Measurements from ENCODE around the gene GAS6.

The GAS6 gene

GRCh38 chr13:113833111-113833830 is 30.6 kb downstream of the GAS6 start:
- Histone ChIP-seq H3K9ac (ENCODE audit: low read length) (no peak overlapping the region), H2AFZ (ENCODE audit: low read length) (no peak overlapping the region), H3K27ac (ENCODE audit: low read length) (no peak overlapping the region), H3K79me2 (ENCODE audit: low read length) (peaks cover 77% of the 10 kb centered on the region), H3K4me3 (ENCODE audit: low read length) (no peak overlapping the region), H3K9me2 (replicated peaks; ENCODE audit: insufficient read depth, low read length) (no peaks in the 10 kb centered on the region), H3K36me3 (replicated peaks; ENCODE audit: insufficient read depth, low read length) (peaks cover 19% of the 10 kb centered on the region), H3K4me2 (ENCODE audit: low read depth, low read length) (no peak overlapping the region), H3K4me1 (ENCODE audit: low read length) (0 out of 2 replicates have a peak, but pooled peaks cover 6% of the 10 kb centered on the region), H3K27me3 (replicated peaks; ENCODE audit: insufficient read depth, low read length) (no peaks in the 10 kb centered on the region), H3K9me3 (replicated peaks; ENCODE audit: insufficient read depth, low read length) (no peaks in the 10 kb centered on the region), H4K20me1 (ENCODE audit: insufficient read depth, low read length) (no peaks in the 10 kb centered on the region), H3F3A (ENCODE audit: insufficient read depth, low read length) (peaks cover 7% of the 10 kb centered on the region; the same call in 1 of the 2 replicates)
- TF ChIP-seq EZH2 (optimal IDR thresholded peaks at IDR 0.05; ENCODE audit: low read depth, low read length) (no peak), EZH2phosphoT487 (IDR thresholded peaks at IDR 0.05; ENCODE audit: low read length) (no peak)
- TF ChIP-seq, protein P1, sequence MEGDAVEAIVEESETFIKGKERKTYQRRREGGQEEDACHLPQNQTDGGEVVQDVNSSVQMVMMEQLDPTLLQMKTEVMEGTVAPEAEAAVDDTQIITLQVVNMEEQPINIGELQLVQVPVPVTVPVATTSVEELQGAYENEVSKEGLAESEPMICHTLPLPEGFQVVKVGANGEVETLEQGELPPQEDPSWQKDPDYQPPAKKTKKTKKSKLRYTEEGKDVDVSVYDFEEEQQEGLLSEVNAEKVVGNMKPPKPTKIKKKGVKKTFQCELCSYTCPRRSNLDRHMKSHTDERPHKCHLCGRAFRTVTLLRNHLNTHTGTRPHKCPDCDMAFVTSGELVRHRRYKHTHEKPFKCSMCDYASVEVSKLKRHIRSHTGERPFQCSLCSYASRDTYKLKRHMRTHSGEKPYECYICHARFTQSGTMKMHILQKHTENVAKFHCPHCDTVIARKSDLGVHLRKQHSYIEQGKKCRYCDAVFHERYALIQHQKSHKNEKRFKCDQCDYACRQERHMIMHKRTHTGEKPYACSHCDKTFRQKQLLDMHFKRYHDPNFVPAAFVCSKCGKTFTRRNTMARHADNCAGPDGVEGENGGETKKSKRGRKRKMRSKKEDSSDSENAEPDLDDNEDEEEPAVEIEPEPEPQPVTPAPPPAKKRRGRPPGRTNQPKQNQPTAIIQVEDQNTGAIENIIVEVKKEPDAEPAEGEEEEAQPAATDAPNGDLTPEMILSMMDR (IDR thresholded peaks at IDR 0.05; ENCODE audit: low read length), result no peak
- DNase-seq, result no peak

- Histone ChIP-seq H3K9me2 (replicated peaks; ENCODE audit: insufficient read depth, low read length) (no peaks in the 10 kb centered on the region), H3K9ac (ENCODE audit: low read length) (no peak overlapping the region), H3K4me3 (ENCODE audit: low read length) (no peak overlapping the region), H3K79me2 (ENCODE audit: low read length) (peaks cover 75% of the 10 kb centered on the region), H3K27ac (ENCODE audit: low read length) (no peak overlapping the region), H3K27me3 (replicated peaks; ENCODE audit: insufficient read depth, low read length) (no peaks in the 10 kb centered on the region), H3F3A (ENCODE audit: insufficient read depth, low read length) (peaks cover 7% of the 10 kb centered on the region; the same call in 1 of the 2 replicates), H3K9me3 (replicated peaks; ENCODE audit: insufficient read depth, low read length) (no peaks in the 10 kb centered on the region), H3K4me1 (ENCODE audit: low read length) (0 out of 2 replicates have a peak, but pooled peaks cover 6% of the 10 kb centered on the region), H4K20me1 (ENCODE audit: insufficient read depth, low read length) (no peaks in the 10 kb centered on the region), H3K36me3 (replicated peaks; ENCODE audit: insufficient read depth, low read length) (peaks cover 19% of the 10 kb centered on the region), H2AFZ (ENCODE audit: low read length) (no peak overlapping the region), H3K4me2 (ENCODE audit: low read depth, low read length) (no peak overlapping the region)
- DNase-seq, result no peak
- no peak for TF ChIP-seq EZH2phosphoT487 (IDR thresholded peaks at IDR 0.05; ENCODE audit: low read length)
- TF ChIP-seq, protein P1 (IDR thresholded peaks at IDR 0.05; ENCODE audit: low read length), result no peak
- TF ChIP-seq EZH2 (optimal IDR thresholded peaks at IDR 0.05; ENCODE audit: low read depth, low read length), result no peak
These were observed 31.2 kb downstream of the GAS6 start for GRCh38 chr13:113832631-113833030.

GRCh38 chr13:113832205-113832604 is 31.7 kb downstream of the GAS6 start:
- Histone ChIP-seq H3K36me3 (replicated peaks; ENCODE audit: insufficient read depth, low read length) (peaks cover 19% of the 10 kb centered on the region), H3K27ac (ENCODE audit: low read length) (no peak overlapping the region), H3K4me1 (ENCODE audit: low read length) (0 out of 2 replicates have a peak, but pooled peaks cover 2% of the 10 kb centered on the region), H3K9ac (ENCODE audit: low read length) (no peak overlapping the region), H2AFZ (ENCODE audit: low read length) (no peak overlapping the region), H3K4me2 (ENCODE audit: low read depth, low read length) (no peak overlapping the region), H3K4me3 (ENCODE audit: low read length) (no peak overlapping the region), H4K20me1 (ENCODE audit: insufficient read depth, low read length) (no peaks in the 10 kb centered on the region), H3K9me3 (replicated peaks; ENCODE audit: insufficient read depth, low read length) (no peaks in the 10 kb centered on the region), H3F3A (ENCODE audit: insufficient read depth, low read length) (peaks cover 7% of the 10 kb centered on the region; the same call in 1 of the 2 replicates), H3K79me2 (ENCODE audit: low read length) (peaks cover 75% of the 10 kb centered on the region), H3K27me3 (replicated peaks; ENCODE audit: insufficient read depth, low read length) (no peaks in the 10 kb centered on the region), H3K9me2 (replicated peaks; ENCODE audit: insufficient read depth, low read length) (no peaks in the 10 kb centered on the region)
- TF ChIP-seq, protein P1 (IDR thresholded peaks at IDR 0.05; ENCODE audit: low read length), result no peak
- TF ChIP-seq EZH2phosphoT487 (IDR thresholded peaks at IDR 0.05; ENCODE audit: low read length) (no peak), EZH2 (optimal IDR thresholded peaks at IDR 0.05; ENCODE audit: low read depth, low read length) (no peak)
- no peak for DNase-seq
